Kidney (tissue), 14 donors: ENCODE measurements around the gene TAX1BP1. TPM values are rescaled to one million over a fixed set of nuclear protein-coding genes. Genes with fewer than 3 reads are reported as not detected.

Source experiments
- DNase-seq, 5 donors: peaks; one replicate each; pipeline ENCODE4 v3.0.0-alpha.2; 2013 to 2020
- FAIRE-seq: peaks from 2 replicates; lab custom pipeline; 2012; peaks lifted over from hg19 to GRCh38; lab: Jason Lieb, UNC
- H3K27ac ChIP-seq, 2 donors: one replicate each; pipeline ENCODE4 v1.7.0; 2013; ENCODE audit warnings: low read depth in 2 of 2, low read length in 2 of 2, inconsistent platforms in 1 of 2
- H3K27me3 ChIP-seq: one replicate; pipeline ENCODE4 v1.7.1; 2013; ENCODE audit warnings: low read length, inconsistent platforms; ENCODE audit not compliant: control insufficient read depth, insufficient read depth
- H3K36me3 ChIP-seq, 3 donors: one replicate each; pipeline versions ENCODE4 v1.7.0 to v1.7.1; 2013; ENCODE audit warnings: low read length in 3 of 3, control low read depth in 1 of 3, inconsistent platforms in 1 of 3; ENCODE audit not compliant: insufficient read depth in 3 of 3, control insufficient read depth in 2 of 3
- H3K4me1 ChIP-seq, 3 donors: one replicate each; pipeline versions ENCODE4 v1.7.0 to v1.7.1; 2013; ENCODE audit warnings: low read length in 3 of 3, inconsistent platforms in 1 of 3, low read depth in 1 of 3; ENCODE audit not compliant: control insufficient read depth in 2 of 3, insufficient read depth in 2 of 3
- H3K4me3 ChIP-seq, 3 donors: one replicate each; pipeline versions ENCODE4 v1.7.0 to v1.8.1; 2013; ENCODE audit warnings: low read length in 3 of 3, control low read depth in 1 of 3, inconsistent platforms in 1 of 3
- H3K9ac ChIP-seq, 3 donors: one replicate each; pipeline versions ENCODE4 v1.7.0 to v1.7.1; 2013; ENCODE audit warnings: low read length in 3 of 3, control low read depth in 1 of 3, inconsistent platforms in 1 of 3
- H3K9me3 ChIP-seq, 3 donors: one replicate each; pipeline versions ENCODE4 v1.7.0 to v1.7.1; 2013; ENCODE audit warnings: low read length in 3 of 3, control low read depth in 1 of 3, inconsistent platforms in 1 of 3; ENCODE audit not compliant: control insufficient read depth in 2 of 3, insufficient read depth in 1 of 3
- intact Hi-C: fragments of 100-400 bp; cut with DNase I; formaldehyde crosslinking; loops from one replicate; pipeline ENCODE4 v1.11.1; 2022
- polyA plus RNA-seq: library from polyadenylated mRNA; stranded (reverse); fragments of 350-450 nt; fragmentation: Illumina TruSeq; extraction: RNeasy Lipid Tissue Mini Kit (QIAGEN cat#74804); gene quantifications from one replicate; pipeline ENCODE4 v1.2.3, GENCODE V29; 2014; ENCODE audit warnings: low read depth, low replicate concordance; ENCODE audit not compliant: insufficient read depth
- total RNA-seq: library from RNA; stranded (reverse); fragmentation: NEBNext Ultra II Directional; extraction: Animal tissue kit (Norgen Biotek cat#: 25700); gene quantifications from one replicate; pipeline ENCODE4 v1.2.1, GENCODE V29; 2021
- TF ChIP-seq, protein P1 (sequence below): IDR thresholded peaks from 3 replicates; pipeline ENCODE4 v1.5.1; 2012; ENCODE audit warnings: mild to moderate bottlenecking, moderate library complexity, borderline replicate concordance; ENCODE audit not compliant: insufficient read depth; ENCODE audit errors: extremely low read depth
- donor health status: control.
- donor health status: control.
- donor health status: control.
- donor health status: control.
- donor health status: control.
- donor health status: DM: yes; HTN: yes; CAD: no.
- donor health status: Normal renal cell carcinoma (clear cell type).

TAX1BP1 gene
- total and polyA plus RNA-seq, 2 donors from 2014 or later: 88.4 to 113 TPM

DNA sequence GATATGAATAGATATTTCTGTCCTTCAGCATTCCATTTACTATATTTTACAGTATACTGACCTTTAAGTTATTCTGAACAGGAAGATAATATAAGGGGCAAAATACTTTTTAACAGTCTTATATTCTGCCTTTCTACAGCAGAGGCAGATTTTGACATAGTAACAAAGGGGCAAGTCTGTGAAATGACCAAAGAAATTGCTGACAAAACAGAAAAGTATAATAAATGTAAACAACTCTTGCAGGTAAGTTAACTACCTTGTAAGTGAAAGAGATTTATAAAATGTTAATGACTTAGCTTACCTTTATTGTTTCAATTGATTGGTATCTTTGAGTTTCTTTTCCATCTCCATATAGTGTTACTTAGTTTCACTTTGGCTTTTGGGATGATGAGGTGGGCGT lies 56.0 kb downstream of the TAX1BP1 start:
- TF ChIP-seq, protein P1, sequence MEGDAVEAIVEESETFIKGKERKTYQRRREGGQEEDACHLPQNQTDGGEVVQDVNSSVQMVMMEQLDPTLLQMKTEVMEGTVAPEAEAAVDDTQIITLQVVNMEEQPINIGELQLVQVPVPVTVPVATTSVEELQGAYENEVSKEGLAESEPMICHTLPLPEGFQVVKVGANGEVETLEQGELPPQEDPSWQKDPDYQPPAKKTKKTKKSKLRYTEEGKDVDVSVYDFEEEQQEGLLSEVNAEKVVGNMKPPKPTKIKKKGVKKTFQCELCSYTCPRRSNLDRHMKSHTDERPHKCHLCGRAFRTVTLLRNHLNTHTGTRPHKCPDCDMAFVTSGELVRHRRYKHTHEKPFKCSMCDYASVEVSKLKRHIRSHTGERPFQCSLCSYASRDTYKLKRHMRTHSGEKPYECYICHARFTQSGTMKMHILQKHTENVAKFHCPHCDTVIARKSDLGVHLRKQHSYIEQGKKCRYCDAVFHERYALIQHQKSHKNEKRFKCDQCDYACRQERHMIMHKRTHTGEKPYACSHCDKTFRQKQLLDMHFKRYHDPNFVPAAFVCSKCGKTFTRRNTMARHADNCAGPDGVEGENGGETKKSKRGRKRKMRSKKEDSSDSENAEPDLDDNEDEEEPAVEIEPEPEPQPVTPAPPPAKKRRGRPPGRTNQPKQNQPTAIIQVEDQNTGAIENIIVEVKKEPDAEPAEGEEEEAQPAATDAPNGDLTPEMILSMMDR: no peak
- DNase-seq (no peak), FAIRE-seq (no peak)
- Histone ChIP-seq H3K9me3 (no peaks in the 10 kb centered on the region), H3K36me3 (peaks cover 5 to 40% (median 10%) of the 10 kb centered on the region in 3 donors), H3K27me3 (no peaks in the 10 kb centered on the region), H3K27ac (no peak overlapping the region), H3K9ac (no peak overlapping the region), H3K4me3 (no peak overlapping the region), H3K4me1 (no peaks in the 10 kb centered on the region)
- intact Hi-C loops: no loop called here

DNA sequence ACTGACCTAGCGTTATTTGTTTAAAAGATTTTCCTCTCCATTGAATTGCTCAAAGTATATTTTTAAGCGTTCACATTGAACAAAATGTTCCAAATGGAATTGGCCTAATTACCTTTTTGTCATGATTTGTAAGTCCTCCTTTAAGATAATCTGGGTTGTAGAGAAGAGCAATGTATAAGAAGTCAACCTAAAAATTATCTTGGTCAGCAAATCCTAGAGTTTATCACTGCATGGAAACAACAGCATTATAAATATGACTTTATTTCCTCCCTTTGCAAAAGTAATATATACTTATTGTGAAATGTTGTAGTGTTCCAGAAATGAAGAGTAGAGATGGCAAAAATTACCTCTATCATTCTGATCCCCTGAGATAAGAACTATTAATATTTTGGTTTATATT lies 59.2 kb downstream of the TAX1BP1 start:
- intact Hi-C loops: no loop called here
- no peaks in the 10 kb centered on the region for H3K27me3 ChIP-seq
- no peaks in the 10 kb centered on the region for H3K9me3 ChIP-seq
- H3K9ac ChIP-seq: no peak overlapping the region
- no peak overlapping the region for H3K4me3 ChIP-seq
- TF ChIP-seq, protein P1: no peak
- H3K27ac ChIP-seq: no peak overlapping the region
- no peaks in the 10 kb centered on the region for H3K4me1 ChIP-seq
- peaks cover 2 to 31% (median 2%) of the 10 kb centered on the region in 3 donors for H3K36me3 ChIP-seq
- no peak for DNase-seq
- FAIRE-seq: no peak

DNA sequence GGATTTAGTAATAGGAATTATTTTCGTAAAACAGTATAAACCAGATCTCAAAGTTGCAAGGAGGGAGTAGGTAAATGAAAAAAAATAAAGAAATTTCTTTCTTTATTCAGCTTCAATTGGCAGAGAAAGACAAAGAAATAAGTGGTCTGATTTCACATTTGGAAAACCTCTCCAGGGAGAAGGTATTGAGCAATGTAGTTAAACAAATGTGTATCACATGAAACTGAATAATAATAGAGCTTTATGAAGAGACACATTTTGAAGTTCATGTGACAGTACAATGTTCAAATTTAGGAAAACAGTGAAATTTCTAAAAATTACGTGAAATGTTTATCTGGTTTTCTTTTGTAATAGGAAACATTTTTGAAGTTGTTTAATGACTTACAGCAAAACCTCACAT lies 63.0 kb downstream of the TAX1BP1 start:
- TF ChIP-seq, protein P1: no peak
- no peak overlapping the region for H3K27ac ChIP-seq

DNA sequence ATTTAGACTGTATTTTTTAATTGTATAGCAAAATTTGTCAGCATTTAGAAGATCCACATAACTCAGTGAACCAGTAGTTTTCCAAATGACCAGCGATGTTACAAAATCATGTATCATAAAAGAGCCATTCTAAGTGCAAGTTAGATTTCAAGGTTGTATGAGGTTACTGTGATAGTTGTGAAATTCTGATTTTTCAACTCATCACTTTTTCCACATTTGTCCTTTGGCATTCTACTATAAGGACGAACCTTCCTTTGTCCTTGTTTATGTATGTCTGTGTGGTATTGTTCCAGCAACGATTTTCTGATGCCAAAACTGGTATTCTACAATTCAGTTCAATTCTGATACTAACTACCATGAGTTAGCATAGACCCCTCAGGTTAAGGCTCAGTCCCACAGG lies 64.2 kb downstream of the TAX1BP1 start:
- Histone ChIP-seq H3K27ac (no peak overlapping the region), H3K9ac (no peak overlapping the region), H3K4me3 (no peak overlapping the region), H3K27me3 (no peaks in the 10 kb centered on the region), H3K36me3 (peaks cover 0 to 14% (median 0%) of the 10 kb centered on the region in 3 donors), H3K4me1 (peaks cover 0 to 3% (median 0%) of the 10 kb centered on the region in 3 donors), H3K9me3 (no peaks in the 10 kb centered on the region)
- TF ChIP-seq, protein P1: no peak
- no peak for FAIRE-seq
- intact Hi-C loops: no loop called here
- DNase-seq: no peak

More for the DNA sequence above, 63.0 kb downstream of the TAX1BP1 start:
- H3K36me3 ChIP-seq: peaks cover 0 to 14% (median 0%) of the 10 kb centered on the region in 3 donors
- H3K9ac ChIP-seq: no peak overlapping the region
- peaks cover 0 to 2% (median 0%) of the 10 kb centered on the region in 3 donors for H3K4me1 ChIP-seq
- no peak for DNase-seq
- no peak for FAIRE-seq
- no peak overlapping the region for H3K4me3 ChIP-seq
- no peaks in the 10 kb centered on the region for H3K9me3 ChIP-seq
- H3K27me3 ChIP-seq: no peaks in the 10 kb centered on the region
- intact Hi-C loops: no loop called here
